HepG2 (cell line): ENCODE data around the gene CUL1. TPM values are rescaled to one million over a fixed set of nuclear protein-coding genes. Genes with fewer than 3 reads are reported as not detected.

Experiments
- ATAC-seq: fragments of 200-7000 bp; cut with Tn5 transposase; 3 replicates; pipeline ENCODE4 v1.9.1; 2020; ENCODE audit warnings: mild to moderate bottlenecking, moderate library complexity
- BruUV-seq: library from RNA; stranded (reverse); fragments of 400-500 nt; replicated peaks from 2 replicates; lab custom pipeline; 2021; lab: Mats Ljungman, UMichigan
- CTCF ChIA-PET: fragments of 300-600 bp; formaldehyde crosslinking; extraction: SDS; loops from one replicate; lab custom pipeline; 2021; ENCODE audit warnings: low total read pairs, inconsistent platforms, low intra/inter-chr PET ratio; lab: Yijun Ruan, JAX
- POLR2A ChIA-PET: fragments of 350-600 bp; sonication (Branson Sonifier 250); formaldehyde crosslinking; loops from one replicate; lab custom pipeline; 2020; ENCODE audit warnings: antibody characterized with exemption, inconsistent platforms; lab: Yijun Ruan, JAX
- DNase-seq: peaks from one replicate; pipeline ENCODE4 v3.0.0-alpha.2; 2015; ENCODE audit warnings: low spot score
- FAIRE-seq: peaks from 3 replicates; lab custom pipeline; 2011; peaks lifted over from hg19 to GRCh38; lab: Jason Lieb, UNC
- H2AFZ ChIP-seq: one replicate; pipeline ENCODE4 v1.6.1; 2011; ENCODE audit warnings: low read length, inconsistent platforms
- H3K27ac ChIP-seq: fragments of 300-600 bp; 3 replicates; pipeline ENCODE4 v1.8.0; 2011; ENCODE audit warnings: mixed run types, mild to moderate bottlenecking, mixed read lengths, low read length, inconsistent platforms; ENCODE audit not compliant: insufficient read depth; ENCODE audit errors: extremely low read length
- H3K27me3 ChIP-seq, 2 experiments: fragments of 200-600 bp in 1 of 2; 2 replicates in 1 of 2; 3 replicates in 1 of 2; pipeline versions ENCODE4 v1.6.0 to v1.8.0; 2011; ENCODE audit warnings: low read length in 2 of 2, mild to moderate bottlenecking in 2 of 2, moderate library complexity in 2 of 2, inconsistent platforms in 1 of 2; ENCODE audit not compliant: insufficient read depth in 2 of 2, control insufficient read depth in 1 of 2
- H3K36me3 ChIP-seq, 2 experiments: fragments of 200-600 bp in 1 of 2; replicated peaks in 1 of 2; 2 replicates in 1 of 2; 3 replicates in 1 of 2; pipeline versions ENCODE4 v1.5.1 to v1.8.0; 2011; ENCODE audit warnings: low read length in 2 of 2, inconsistent platforms in 1 of 2; ENCODE audit not compliant: insufficient read depth in 2 of 2, control insufficient read depth in 1 of 2
- H3K4me1 ChIP-seq: 2 replicates; pipeline ENCODE4 v1.5.1; 2012; ENCODE audit warnings: low read length, inconsistent platforms; ENCODE audit not compliant: insufficient read depth
- H3K4me2 ChIP-seq: 2 replicates; pipeline ENCODE4 v1.6.0; 2011; ENCODE audit warnings: low read depth, low read length, inconsistent platforms
- H3K4me3 ChIP-seq, 3 experiments: fragments of 200-600 bp in 1 of 3; sonication (generic), shearing (Covaris generic) in 1 of 3; replicated peaks in 1 of 3; 2 replicates each; pipeline ENCODE4 v1.5.1; 2011 to 2016; ENCODE audit warnings: low read length in 3 of 3, inconsistent platforms in 2 of 3, low read depth in 2 of 3, mild to moderate bottlenecking in 2 of 3, control low read depth in 1 of 3, mixed read lengths in 1 of 3; ENCODE audit not compliant: insufficient read depth in 1 of 3
- H3K79me2 ChIP-seq: one replicate; pipeline ENCODE4 v1.6.1; 2011; ENCODE audit warnings: low read length, inconsistent platforms; ENCODE audit not compliant: insufficient read depth
- H3K9ac ChIP-seq: 2 replicates; pipeline ENCODE4 v1.6.0; 2011; ENCODE audit warnings: mild to moderate bottlenecking, low read depth, low read length, inconsistent platforms; ENCODE audit not compliant: insufficient read depth
- H3K9me3 ChIP-seq: 2 replicates; pipeline ENCODE4 v1.5.1; 2012; ENCODE audit warnings: mild to moderate bottlenecking, low read length
- H4K20me1 ChIP-seq: 2 replicates; pipeline ENCODE4 v1.6.0; 2011; ENCODE audit warnings: inconsistent platforms, mild to moderate bottlenecking, low read length, moderate library complexity; ENCODE audit not compliant: insufficient read depth
- AHR ChIP-seq: IDR thresholded peaks from 2 replicates; pipeline ENCODE4 v1.6.1; 2018; ENCODE audit warnings: missing genetic modification reagents, missing compliant biosample characterization
- CC2D1A ChIP-seq: sonication (generic); formaldehyde crosslinking; IDR thresholded peaks from 2 replicates; pipeline ENCODE4 v1.8.1; 2023; ENCODE audit warnings: mild to moderate bottlenecking, missing genetic modification reagents
- HNRNPL ChIP-seq: fragments of 200-400 bp; formaldehyde crosslinking; IDR thresholded peaks from 2 replicates; pipeline ENCODE4 v1.6.1; 2017; ENCODE audit warnings: mild to moderate bottlenecking, low read depth, low read length
- MYNN ChIP-seq: sonication (generic); formaldehyde crosslinking; IDR thresholded peaks from 2 replicates; pipeline ENCODE4 v1.4.0; 2020; ENCODE audit warnings: mild to moderate bottlenecking, low read depth, missing genetic modification reagents
- PHF20 ChIP-seq: sonication (generic); formaldehyde crosslinking; IDR thresholded peaks from 2 replicates; pipeline ENCODE4 v1.5.0; 2020; ENCODE audit warnings: mild to moderate bottlenecking, missing genetic modification reagents
- PLRG1 ChIP-seq: fragments of 450-650 bp; conservative IDR thresholded peaks from 2 replicates; pipeline ENCODE4 v1.6.1; 2016
- ZFP36L2 ChIP-seq: sonication (generic); formaldehyde crosslinking; IDR thresholded peaks from 2 replicates; pipeline ENCODE4 v1.4.0; 2020; ENCODE audit warnings: missing genetic modification reagents
- ZNF556 ChIP-seq: sonication (generic); formaldehyde crosslinking; IDR thresholded peaks from 2 replicates; pipeline ENCODE4 v1.4.0; 2020; ENCODE audit warnings: mild to moderate bottlenecking, missing genetic modification reagents, borderline replicate concordance
- WGBS: methylation state at CpG from one replicate; pipeline ENCODE4 v1.1.6; 2017; ENCODE audit warnings: low lambda C conversion rate; 5-methylcytosine and 5-hydroxymethylcytosine counted together
- in situ Hi-C: cut with HindIII; loops from 2 replicates; pipeline ENCODE4 v1.10.0; 2017; ENCODE audit warnings: low pct_unique_long_range_greater_than_20kb; ENCODE audit not compliant: extremely low pct_ligation_motif_present
- intact Hi-C: fragments of 100-400 bp; cut with micrococcal nuclease; formaldehyde crosslinking; loops from one replicate; pipeline ENCODE4 v1.10.0; 2022; ENCODE audit not compliant: unreplicated experiment
- polyA plus RNA-seq, 8 experiments: library from polyadenylated mRNA; depleted of rRNA in 3 of 8; stranded (reverse) in 7 of 8; unstranded in 1 of 8; fragments of >200 nt; fragmentation: Illumina TruSeq in 4 of 8; extraction: Trizol in 4 of 8; gene quantifications; 2 replicates each; pipeline versions ENCODE4 v1.2.1 to v1.2.3, GENCODE V29; 2011 to 2016; ENCODE audit warnings: low read depth in 4 of 8, missing spikeins in 1 of 8, mixed read lengths in 1 of 8; ENCODE audit not compliant: insufficient read depth in 1 of 8
- total RNA-seq, 5 experiments: library from RNA; depleted of rRNA; stranded (reverse); fragments of >200 nt; fragmentation: Illumina TruSeq; extraction: Trizol; gene quantifications; 2 replicates each; pipeline ENCODE4 v1.2.3, GENCODE V29; 2016; ENCODE audit warnings: low read depth in 1 of 5
- TF ChIP-seq, protein P1 (sequence below), 2 experiments: sonication (generic) in 1 of 2; formaldehyde crosslinking in 1 of 2; IDR thresholded peaks; 2 replicates each; pipeline versions ENCODE4 v1.6.1 to v1.9.0; 2014 to 2022; ENCODE audit warnings: antibody characterized with exemption in 1 of 2, borderline replicate concordance in 1 of 2, inconsistent platforms in 1 of 2, low read depth in 1 of 2, missing genetic modification reagents in 1 of 2
- TF ChIP-seq, protein P2 (sequence below): sonication (generic); formaldehyde crosslinking; IDR thresholded peaks from 2 replicates; pipeline ENCODE4 v1.5.0; 2020; ENCODE audit warnings: missing genetic modification reagents
- TF ChIP-seq, protein P3 (sequence below): sonication (generic); formaldehyde crosslinking; IDR thresholded peaks from 2 replicates; pipeline ENCODE4 v1.5.0; 2020; ENCODE audit warnings: missing genetic modification reagents
- TF ChIP-seq, protein P4 (sequence below): sonication (generic); formaldehyde crosslinking; conservative IDR thresholded peaks from 2 replicates; pipeline ENCODE4 v1.5.0; 2020; ENCODE audit warnings: missing genetic modification reagents

Gene CUL1
- total and polyA plus RNA-seq, 2 of the 13 experiments (the other 11 are each of a cell fraction or from before 2014, with no cell fraction given): 30.1 to 45.9 TPM

DNA sequence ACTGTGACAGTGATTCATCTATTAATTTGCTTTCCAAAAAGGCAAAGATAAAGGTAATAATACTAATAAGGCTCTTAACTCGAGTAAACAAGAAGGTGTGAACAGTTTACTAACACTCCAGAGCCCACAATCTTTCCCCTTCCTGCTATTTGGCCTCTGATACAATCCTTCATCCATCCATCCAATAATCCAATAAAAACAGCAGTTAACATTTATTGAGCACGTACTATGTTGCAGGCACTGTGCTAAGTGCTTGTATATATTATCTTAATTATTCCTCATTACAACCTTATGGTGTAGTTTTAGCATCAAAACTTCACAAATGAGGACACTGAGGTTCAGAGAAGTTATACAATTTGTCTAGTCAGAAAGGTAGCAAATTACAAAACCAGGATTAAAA lies 135.9 kb downstream of the CUL1 start (continued):
- TF ChIP-seq, protein P1, sequence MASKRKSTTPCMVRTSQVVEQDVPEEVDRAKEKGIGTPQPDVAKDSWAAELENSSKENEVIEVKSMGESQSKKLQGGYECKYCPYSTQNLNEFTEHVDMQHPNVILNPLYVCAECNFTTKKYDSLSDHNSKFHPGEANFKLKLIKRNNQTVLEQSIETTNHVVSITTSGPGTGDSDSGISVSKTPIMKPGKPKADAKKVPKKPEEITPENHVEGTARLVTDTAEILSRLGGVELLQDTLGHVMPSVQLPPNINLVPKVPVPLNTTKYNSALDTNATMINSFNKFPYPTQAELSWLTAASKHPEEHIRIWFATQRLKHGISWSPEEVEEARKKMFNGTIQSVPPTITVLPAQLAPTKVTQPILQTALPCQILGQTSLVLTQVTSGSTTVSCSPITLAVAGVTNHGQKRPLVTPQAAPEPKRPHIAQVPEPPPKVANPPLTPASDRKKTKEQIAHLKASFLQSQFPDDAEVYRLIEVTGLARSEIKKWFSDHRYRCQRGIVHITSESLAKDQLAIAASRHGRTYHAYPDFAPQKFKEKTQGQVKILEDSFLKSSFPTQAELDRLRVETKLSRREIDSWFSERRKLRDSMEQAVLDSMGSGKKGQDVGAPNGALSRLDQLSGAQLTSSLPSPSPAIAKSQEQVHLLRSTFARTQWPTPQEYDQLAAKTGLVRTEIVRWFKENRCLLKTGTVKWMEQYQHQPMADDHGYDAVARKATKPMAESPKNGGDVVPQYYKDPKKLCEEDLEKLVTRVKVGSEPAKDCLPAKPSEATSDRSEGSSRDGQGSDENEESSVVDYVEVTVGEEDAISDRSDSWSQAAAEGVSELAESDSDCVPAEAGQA (IDR thresholded peaks at IDR 0.05; ENCODE audit: low read depth): no peak
- TF ChIP-seq, protein P1 (CRISPR knock-in tag; IDR thresholded peaks at IDR 0.05; ENCODE audit: borderline replicate concordance): no peak
- no peak for TF ChIP-seq PHF20 (CRISPR knock-in tag)
- TF ChIP-seq, protein P2, sequence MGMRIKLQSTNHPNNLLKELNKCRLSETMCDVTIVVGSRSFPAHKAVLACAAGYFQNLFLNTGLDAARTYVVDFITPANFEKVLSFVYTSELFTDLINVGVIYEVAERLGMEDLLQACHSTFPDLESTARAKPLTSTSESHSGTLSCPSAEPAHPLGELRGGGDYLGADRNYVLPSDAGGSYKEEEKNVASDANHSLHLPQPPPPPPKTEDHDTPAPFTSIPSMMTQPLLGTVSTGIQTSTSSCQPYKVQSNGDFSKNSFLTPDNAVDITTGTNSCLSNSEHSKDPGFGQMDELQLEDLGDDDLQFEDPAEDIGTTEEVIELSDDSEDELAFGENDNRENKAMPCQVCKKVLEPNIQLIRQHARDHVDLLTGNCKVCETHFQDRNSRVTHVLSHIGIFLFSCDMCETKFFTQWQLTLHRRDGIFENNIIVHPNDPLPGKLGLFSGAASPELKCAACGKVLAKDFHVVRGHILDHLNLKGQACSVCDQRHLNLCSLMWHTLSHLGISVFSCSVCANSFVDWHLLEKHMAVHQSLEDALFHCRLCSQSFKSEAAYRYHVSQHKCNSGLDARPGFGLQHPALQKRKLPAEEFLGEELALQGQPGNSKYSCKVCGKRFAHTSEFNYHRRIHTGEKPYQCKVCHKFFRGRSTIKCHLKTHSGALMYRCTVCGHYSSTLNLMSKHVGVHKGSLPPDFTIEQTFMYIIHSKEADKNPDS (CRISPR knock-in tag): no peak

DNA sequence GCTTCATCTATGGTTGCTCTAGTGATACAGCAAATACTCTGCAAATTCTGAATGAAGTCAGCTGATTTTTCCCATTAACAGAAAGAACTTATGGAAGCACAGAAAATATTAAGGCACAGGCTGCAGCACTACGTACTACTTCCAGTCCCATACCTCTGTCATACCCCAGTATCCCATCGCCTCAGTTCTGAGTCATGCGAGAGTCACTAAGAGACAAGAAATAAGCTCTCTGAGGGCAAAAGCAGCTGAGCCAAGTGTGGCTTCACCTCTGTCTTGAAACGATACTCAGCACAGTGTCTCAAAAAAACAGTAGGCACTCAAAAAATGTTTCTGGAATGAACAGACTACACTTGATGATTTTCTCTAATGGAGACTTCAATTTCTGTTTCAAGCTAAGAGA lies 137.2 kb downstream of the CUL1 start:
- no peak overlapping the region for H3K4me3 ChIP-seq
- ChIA-PET POLR2A (no interaction called here), CTCF (no interaction called here)
- H3K27ac ChIP-seq: no peak overlapping the region
- no peaks in the 10 kb centered on the region for H3K27me3 ChIP-seq
- no peak for FAIRE-seq
- peaks cover 35% of the 10 kb centered on the region for H3K79me2 ChIP-seq
- 96% methylated on average over 4 of the region's 4 CpGs for WGBS
- H3K4me1 ChIP-seq: peaks cover 6% of the 10 kb centered on the region; the same call in 1 of the 2 replicates
- in situ Hi-C loops (no loop called here), intact Hi-C loops (no loop called here)
- H3K4me2 ChIP-seq: no peak overlapping the region
- H4K20me1 ChIP-seq: no peaks in the 10 kb centered on the region
- no peaks in the 10 kb centered on the region for H3K9me3 ChIP-seq
- no peak overlapping the region for H2AFZ ChIP-seq
- no peak overlapping the region for H3K9ac ChIP-seq
- BruUV-seq: no TSS peak
- peaks cover 0 to 14% of the 10 kb centered on the region in 2 experiments; a peak in 2 of 5 replicates for H3K36me3 ChIP-seq
- no peak for DNase-seq
- no peak for ATAC-seq
- TF ChIP-seq AHR (CRISPR knock-in tag) (no peak), PLRG1 (no peak), ZNF556 (CRISPR knock-in tag) (no peak), MYNN (CRISPR knock-in tag) (no peak), ZFP36L2 (no peak), HNRNPL (no peak), CC2D1A (CRISPR knock-in tag) (no peak)
- TF ChIP-seq, protein P3, sequence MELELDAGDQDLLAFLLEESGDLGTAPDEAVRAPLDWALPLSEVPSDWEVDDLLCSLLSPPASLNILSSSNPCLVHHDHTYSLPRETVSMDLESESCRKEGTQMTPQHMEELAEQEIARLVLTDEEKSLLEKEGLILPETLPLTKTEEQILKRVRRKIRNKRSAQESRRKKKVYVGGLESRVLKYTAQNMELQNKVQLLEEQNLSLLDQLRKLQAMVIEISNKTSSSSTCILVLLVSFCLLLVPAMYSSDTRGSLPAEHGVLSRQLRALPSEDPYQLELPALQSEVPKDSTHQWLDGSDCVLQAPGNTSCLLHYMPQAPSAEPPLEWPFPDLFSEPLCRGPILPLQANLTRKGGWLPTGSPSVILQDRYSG: no peak
- TF ChIP-seq, protein P4, sequence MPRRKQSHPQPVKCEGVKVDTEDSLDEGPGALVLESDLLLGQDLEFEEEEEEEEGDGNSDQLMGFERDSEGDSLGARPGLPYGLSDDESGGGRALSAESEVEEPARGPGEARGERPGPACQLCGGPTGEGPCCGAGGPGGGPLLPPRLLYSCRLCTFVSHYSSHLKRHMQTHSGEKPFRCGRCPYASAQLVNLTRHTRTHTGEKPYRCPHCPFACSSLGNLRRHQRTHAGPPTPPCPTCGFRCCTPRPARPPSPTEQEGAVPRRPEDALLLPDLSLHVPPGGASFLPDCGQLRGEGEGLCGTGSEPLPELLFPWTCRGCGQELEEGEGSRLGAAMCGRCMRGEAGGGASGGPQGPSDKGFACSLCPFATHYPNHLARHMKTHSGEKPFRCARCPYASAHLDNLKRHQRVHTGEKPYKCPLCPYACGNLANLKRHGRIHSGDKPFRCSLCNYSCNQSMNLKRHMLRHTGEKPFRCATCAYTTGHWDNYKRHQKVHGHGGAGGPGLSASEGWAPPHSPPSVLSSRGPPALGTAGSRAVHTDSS (CRISPR knock-in tag): no peak
